HG02763 (cell line): Measurements from ENCODE around the gene TBX3.

ENCODE experiments used
- ATAC-seq: cut with Tn5 transposase; IDR thresholded peaks from one replicate; pipeline ENCODE4 v1.9.1; 2021; ENCODE audit warnings: mild to moderate bottlenecking, moderate library complexity; ENCODE audit not compliant: unreplicated experiment

TBX3 gene

DNA sequence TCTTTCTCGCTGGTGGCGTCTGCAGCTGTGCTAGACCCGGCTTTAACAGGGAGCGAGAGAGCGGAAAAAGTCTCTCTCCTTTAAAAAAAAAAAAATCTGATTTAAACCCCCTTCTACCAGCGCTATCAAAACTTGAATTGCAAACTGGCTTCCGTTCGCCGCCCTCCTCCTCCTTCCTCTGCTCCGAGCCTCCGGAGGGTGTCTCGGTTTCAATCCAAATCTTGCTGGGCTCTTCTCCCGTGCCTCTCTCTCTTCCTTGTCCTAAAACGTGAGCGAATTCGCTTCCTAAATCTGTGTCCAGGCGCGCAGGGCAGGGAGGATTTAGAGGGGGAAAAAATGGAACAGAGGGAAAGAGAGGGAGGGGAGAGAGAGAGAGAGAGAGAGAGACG is 272 bp downstream of the TBX3 start:
- no peak for ATAC-seq

DNA sequence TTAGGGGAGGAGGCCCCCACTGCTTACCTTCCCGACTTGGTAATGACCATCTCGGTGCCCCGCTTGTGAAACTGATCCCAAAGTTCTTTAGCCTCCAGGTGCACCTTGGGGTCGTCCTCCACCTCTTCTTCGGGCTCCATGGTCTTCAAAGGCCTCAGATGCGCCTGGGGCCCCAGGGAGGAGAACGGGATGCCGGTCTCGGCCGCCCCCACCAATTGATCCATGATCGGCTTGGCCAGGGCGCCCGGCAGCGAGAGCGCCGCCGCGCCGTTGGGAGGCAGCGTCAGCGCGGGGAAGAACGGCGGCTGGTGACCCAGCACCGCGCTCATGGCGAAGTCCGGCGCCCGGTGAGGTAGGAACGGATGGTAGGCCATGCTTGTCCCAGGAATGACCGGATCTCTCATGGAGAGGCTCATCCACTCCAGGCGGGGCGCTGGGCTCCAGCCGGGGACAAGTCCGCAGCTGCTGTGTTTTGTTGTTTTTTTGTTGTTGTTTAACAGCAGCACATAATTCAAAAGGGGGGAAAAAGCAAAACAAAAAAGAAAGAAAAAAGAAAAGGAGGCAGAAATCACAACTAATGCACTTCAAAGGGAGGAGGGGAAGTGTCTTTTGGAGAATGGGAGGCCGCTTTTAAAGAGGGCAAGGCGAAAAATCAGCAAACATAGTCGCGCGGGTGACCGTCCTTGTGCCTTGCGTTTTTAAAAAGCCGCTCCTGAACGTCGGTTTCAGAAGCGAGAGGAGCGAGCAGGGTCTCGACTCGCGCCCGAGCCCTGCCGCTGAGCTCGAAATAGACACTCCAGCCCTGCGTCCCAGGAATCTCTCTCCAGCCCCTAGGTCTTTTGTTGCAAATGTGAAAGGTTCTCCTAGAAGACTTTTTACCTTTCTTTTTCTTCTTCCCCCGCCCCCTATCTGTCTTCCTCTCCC is 928 bp downstream of the TBX3 start:
- ATAC-seq = no peak

DNA sequence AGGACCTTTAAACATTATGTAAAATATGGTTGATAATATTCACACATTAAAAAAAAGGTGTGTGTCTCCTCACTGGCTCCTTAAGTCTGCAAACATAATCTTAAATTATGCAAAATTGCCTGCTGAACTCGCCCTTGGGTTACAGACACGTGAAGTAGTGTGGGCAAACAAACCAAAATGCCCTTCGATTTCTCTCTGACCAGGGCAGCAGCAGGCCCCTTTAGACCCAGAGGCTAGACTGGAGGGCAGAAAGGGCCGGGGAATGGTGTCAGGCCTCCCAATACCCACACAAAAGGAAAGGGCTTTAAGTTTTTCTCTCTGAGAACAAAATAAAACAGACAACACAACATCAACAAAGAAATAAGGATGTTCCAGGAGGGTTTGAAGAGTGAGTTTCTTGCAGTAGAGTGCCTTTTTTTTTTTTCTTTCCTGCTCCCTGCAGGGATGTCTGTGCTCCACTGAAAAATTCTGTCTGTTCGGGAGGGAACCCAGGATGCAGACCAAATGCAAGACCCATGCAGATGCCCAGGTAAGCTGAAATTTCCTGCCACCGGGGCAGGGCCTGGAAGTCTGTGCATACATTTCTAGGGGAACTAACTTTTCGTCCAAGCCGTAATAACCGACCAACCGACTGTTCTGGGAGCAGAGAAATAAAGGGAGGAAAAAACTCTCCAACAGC is 1.7 kb downstream of the TBX3 start:
- no peak for ATAC-seq

DNA sequence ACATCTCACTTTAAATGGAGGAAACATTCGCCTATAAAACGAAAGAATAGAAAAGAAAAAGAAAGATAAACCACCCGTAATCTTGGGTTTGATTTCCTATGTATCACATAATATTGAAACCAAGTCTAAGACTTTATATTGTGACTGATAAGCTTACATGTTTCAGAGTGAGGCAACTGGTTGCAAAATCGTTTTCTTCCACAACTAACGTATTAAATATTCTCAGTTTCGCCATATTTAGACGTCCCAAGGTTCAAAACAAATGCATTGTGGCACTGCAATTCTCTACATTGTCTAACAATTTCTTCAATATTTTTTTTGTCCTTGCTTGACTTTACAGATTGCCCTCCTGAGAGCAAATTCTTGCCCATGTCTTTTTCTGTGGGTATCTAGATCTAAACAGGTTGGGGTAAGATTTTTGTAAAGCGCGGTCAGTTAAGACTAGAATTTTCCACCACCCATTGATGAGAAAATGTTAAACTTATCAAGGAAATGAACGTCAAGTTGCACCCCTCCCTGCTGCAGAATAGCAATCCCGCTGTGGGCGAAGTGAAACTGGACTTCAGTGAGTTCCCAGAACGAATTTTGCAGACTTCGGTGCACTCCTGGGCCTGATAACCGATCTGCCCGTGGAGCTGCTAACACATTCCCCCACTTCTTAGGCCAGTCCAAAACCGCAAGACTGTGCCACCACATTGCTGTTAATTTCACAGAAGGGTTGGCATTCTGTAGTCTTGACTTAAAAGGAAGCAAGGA is 2.7 kb downstream of the TBX3 start:
- ATAC-seq = no peak

DNA sequence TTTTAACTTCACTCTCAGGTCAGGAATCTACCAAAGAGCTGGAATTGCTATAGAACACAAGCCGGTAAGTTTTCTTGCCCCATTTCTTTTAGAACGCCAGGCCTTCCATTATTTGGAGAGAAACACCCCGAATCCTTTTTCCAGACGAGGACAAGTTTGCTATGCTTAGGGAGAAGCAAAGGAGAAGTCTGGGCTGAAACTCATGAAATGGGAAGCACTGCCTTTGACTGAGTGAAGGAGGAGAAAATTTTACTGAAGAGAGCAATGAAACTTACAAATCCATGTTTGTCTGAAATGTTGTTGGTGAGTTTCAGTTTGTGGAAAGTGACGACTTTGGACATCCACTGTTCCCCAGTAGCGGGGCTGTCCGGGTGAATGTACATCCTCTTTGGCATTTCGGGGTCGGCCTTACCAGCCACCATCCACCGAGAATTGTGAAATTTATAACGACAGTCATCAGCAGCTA is 3.3 kb downstream of the TBX3 start:
- ATAC-seq = no peak

DNA sequence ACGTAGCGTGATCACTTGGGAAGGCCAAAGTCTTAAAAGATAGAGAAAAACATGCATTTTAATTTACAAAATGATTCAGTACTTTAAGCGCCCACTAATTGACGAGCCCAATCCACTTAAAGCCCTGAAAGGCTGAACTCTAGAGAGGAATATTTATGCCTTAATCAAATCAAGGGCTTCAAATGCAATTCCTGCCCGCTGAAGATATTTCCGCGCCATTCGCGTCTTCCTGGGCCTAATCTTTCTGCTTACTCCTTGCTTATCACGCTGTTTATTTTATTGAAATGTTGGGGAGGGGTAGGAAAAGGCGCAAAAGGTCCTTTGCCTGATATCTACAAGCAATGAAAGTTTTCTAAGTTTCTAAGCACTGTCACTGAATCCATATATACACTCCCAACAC is 4.0 kb downstream of the TBX3 start:
- ATAC-seq = no peak

DNA sequence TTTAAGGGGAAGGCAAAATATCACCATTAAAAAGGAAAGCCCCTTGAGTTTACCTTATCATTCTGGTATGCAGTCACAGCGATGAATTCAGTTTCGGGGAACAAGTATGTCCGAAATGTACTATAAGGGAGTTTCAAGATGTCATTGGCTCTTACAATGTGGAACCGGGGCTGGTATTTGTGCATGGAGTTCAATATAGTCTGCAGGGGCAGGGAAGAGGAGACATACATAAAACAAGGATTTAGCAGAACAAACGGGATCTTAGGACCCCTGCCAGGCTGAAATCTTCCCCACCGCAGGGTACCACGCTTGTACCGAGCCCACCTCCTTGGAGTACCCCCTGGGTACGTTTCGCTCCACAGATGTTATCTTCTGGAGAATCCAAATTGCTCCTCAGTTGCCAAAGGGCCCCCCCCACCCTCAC is 4.5 kb downstream of the TBX3 start:
- no peak for ATAC-seq

DNA sequence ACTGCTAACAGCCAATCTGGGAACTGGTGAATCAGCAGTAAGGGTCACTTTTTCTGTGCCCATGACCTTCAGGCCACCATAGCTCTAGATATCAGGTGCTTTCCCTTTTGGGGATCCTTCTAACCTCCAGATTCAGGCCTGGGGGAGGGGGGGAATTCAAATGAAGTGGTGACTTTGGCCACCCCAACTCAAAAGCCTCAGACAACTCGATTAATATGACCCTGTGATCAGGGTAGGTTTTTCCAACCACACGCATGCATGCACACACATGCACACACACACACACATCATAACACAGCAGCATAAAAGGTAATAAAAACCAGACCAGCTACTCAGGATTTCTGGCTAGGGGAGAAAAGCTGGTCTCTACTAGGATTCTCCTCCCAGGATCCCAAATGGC is 5.3 kb downstream of the TBX3 start:
- ATAC-seq = no peak

DNA sequence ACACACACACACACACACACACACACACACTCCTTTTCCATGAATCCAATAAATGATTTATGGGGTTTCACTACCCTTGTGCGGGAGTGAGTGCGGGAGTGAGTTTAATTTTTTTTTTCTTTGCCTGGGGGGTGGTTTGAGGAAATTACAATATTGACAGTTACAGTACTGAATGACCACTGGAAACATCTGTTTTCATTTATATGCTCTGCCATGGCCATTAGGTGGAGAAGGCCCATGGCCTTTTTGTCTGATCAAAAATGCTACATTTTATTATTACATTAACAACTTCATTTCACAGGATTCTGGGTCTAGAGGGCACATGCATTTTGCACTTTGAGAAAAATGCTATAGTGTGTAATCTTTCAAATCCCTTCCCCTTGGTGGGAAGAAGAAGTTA is 5.9 kb downstream of the TBX3 start:
- no peak for ATAC-seq

DNA sequence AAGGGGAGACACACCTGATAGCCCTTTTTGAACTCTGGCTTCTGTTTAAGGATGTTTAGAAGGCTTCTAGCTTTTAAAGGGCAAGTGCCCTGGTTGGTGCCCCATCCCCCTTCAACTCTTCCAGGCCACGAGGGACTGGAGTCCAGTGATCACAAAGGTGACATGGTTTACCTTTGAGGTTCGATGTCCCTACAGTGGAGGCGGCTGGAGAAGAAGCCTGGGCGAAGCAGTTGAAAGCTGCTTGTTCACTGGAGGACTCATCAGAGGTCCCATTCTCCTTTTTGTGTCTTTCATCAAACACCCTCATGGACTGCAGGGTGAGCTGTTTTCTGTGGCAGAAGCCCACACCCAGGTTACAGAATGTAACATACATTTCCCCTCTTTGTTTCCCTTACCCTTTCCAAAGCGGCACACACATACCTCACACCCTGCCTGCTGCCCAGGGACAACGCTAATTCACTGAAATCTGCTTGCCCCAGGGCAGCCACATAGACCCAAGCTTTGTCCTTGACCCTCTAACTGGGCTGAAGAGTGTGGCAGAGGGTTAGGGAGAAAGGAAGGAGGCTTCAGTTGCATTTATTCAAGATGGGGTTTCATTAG is 7.7 kb downstream of the TBX3 start:
- no peak for ATAC-seq

DNA sequence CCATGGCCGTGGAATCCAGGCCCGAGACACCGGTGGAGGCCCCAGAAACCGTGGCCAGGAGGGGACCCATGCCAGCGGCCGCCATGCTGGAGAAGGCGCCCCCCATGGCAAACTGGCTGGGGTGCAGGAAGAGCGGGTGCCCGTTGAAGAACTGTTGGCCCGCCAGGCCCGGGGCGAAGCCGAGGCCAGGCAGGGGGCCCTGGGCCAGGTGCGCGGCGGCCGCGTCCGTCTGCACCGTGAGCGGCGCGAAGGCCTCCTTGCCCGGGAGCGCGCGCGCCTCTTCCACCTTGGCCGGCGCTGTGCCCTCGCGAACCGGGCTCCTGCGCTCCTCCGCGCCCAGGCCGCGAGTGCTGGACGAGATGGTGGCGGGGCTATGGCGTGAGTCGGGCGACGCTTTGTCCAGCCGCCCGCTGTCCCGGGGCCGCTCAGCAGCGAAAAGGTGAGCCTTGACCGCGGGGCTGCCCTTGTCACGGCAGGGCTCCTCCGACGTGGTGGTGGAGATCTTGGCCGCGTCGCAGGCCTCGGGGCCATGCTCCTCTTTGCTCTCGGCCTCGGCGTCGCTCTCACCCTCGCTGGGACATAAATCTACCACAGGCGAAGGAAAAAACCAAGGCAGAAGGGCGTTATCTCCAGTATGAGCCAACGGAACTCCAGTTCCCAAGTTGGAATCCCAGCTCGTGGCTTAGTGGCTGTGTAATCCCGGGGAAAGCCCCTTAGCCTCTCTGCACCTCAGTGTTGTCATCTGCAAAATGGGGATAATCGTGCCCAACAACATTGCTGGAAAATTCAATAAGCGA is 9.5 kb downstream of the TBX3 start:
- ATAC-seq = no peak

DNA sequence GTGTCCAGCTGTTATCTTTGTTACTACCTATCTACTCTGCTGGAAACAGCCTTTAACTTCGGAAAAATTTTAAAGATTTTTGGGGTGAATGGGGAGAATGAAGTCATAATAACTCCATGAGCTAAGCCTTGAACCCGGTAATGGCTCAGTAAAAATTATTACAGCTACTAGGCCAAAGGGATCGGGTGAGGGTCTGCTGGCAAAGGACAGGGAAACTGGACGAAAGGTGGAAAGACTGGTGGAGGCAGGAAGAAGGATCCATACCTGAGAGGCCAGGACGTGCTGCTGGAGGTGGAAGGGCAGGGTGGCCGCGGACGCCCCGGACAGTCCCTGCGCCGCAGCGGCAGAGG is 10.1 kb downstream of the TBX3 start:
- no peak for ATAC-seq

DNA sequence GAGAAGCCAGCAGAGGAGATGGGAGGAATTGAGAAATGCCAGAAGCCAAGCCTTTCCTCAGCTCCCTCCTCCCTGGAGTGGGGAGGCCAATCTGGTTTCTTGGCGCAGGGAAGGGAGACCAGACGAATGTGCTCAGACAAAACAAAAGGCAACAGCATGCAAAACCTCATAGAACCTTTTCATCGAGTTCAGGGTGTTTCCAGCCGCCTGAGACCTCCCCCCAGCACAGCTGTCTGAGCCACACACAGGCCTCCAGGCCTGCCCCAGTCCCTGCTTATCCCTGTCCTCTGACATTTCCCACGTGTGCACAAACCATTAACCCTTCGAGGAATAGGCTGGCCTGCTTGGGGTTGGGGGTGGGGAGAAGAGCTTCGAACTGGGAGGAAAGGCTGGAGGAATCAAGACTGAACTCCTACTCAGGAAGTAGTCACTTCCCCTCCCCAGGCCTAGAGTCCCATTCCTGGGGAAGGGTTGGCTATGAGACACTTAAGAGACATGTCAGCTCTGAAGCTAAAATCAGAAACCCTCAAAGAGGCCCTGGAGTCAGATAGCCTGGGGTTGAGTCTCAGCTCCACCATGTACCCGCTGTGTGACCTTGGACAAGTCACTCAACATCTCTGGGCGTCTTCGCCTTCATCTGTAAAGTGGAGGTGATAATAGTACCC is 10.7 kb downstream of the TBX3 start:
- no peak for ATAC-seq

DNA sequence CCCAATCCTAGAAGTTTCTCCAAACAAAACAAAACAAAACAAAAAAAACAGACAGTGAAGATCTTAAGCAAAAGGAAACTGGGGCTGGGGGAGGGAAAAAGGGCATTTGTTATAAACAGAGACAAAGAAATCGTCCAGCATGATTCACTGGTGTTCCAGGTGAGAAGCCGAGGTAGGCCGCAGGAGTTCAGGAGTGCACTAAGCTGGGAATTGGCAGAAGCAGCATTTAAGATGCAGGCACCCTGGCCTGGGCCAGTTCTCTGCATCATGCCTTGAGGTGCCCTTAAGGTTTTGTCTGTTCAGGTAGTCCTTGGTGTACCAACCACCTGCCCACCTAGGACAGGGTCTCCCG is 11.2 kb downstream of the TBX3 start:
- no peak for ATAC-seq

DNA sequence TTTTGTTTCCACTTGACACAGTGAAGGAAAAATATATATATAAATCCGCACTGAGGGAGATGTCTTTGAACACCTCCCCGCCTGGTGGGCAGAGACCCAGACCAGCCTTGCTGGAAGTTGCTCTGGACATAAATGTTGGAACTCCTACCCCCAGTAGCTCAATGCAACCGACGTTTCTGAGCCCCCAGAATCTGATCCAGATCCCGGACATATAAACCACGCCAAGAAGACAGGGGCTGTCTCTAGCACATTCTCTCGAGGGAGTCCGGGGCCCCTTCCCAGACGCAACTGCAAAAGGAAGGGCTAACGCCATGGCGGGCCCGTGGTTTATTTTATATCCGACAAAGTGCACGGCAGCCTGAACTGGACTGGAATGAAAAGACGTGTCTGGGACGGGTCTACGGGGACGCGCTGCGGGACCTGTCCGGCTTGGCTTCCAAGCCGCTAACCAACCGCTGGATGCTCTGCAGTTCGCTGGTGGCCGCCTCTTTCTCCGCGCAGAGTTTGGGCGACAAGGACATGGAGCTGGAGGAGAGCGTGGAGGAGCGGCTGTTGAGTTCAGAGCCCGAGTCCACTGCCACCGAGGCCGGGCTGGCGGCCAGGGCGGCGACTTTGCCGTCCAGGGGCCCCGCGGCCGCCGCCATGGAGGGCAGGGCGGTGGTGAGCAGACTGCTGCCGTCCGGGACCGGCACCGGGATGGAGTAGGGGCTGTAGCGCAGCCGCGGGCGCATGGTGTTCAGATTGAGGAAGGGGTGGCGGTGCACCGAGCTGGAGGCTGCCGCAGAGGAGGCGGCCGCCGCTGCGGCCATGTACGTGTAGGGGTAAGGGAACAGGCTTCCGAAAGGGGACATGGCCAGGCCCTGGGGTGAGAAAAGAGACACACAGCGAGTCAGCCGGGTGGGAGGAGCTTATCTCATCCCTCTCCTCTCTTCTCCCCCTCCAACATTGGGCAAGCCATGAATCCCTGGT is 12.2 kb downstream of the TBX3 start:
- ATAC-seq = no peak

DNA sequence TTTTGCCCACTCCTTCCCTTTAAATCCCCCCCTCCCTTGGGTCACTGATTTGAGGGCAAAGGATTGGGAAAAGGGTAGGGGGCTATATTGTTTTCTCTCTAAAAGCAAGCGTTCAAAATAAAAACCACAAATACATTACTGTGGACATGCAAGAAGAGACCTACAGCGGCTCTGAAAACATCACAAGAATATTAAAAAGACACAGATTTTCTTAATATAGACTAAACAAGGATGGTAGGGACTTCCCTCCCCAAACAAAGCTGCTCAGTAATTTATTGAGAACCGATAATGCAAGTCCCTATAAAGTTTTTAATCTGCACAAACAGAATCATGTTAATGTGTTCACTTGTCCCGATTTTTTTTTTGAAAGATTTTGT is 12.9 kb downstream of the TBX3 start:
- ATAC-seq = no peak

DNA sequence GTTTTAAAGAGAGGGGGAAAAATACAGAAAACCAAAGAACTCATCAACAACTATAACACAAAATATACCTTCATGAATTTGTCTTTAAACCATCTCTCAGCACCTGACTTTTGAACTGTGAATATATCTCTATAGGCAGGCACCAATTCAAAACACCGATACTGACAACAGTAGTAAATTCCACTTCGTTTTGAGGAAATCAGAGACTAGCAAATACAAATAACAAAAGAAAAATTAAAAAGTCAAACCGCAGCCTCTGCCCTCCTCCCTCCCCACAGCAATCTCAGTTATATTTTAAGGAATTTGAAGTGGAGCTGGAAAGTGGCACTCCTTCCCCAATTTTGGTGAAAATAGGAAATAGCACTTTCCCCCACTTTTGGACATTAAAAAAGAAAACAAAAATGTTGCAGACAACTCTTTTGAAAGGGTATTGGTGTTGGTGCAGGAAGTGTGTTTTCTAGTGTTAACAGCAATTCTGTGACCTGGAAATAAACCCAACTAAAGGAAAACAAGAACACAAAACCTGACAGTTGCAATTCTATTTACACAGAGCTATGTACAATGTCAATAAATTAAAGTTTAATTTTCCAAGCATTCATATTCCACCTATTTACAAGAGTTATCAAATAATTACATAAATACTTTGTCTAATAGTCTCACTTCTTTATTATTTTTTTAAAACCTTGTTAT is 13.5 kb downstream of the TBX3 start:
- ATAC-seq = no peak
